HL-60/S4 (cell line): ENCODE measurements around the gene CEMIP.

Experiments
- in situ Hi-C: fragments of 300-500 bp; cut with MboI; formaldehyde crosslinking; loops from 2 replicates; pipeline ENCODE4 v1.14.3; 2022; ENCODE audit warnings: low sequenced_read_pairs

Gene CEMIP

GRCh38 chr15:80966431-80967197, 187.4 kb downstream of the CEMIP start:
- in situ Hi-C loops = no loop called here

GRCh38 chr15:80967451-80967850, 188.3 kb downstream of the CEMIP start:
- in situ Hi-C loops = no loop called here

GRCh38 chr15:80967991-80968510, 188.9 kb downstream of the CEMIP start:
- in situ Hi-C loops = no loop called here

GRCh38 chr15:80969316-80969715, 190.1 kb downstream of the CEMIP start:
- in situ Hi-C loops = no loop called here

GRCh38 chr15:80970018-80970657, 191.0 kb downstream of the CEMIP start:
- in situ Hi-C loops = loop anchor here (10.0 kb wide), 2 partner anchors 295 to 515 kb away; no protein-coding TSS in a partner anchor

- in situ Hi-C loops = loop anchor here (10.0 kb wide), 2 partner anchors 294 to 516 kb away; no protein-coding TSS in a partner anchor
Observed at GRCh38 chr15:80970658-80971057, 191.5 kb downstream of the CEMIP start.

GRCh38 chr15:80971143-80971542, 192.0 kb downstream of the CEMIP start:
- in situ Hi-C loops = loop anchor here (10.0 kb wide), 2 partner anchors 294 to 516 kb away; no protein-coding TSS in a partner anchor

GRCh38 chr15:80972276-80972675, 193.1 kb downstream of the CEMIP start:
- in situ Hi-C loops = loop anchor here (10.0 kb wide), 2 partner anchors 293 to 517 kb away; no protein-coding TSS in a partner anchor

- in situ Hi-C loops = loop anchor here (10.0 kb wide), 2 partner anchors 290 to 520 kb away; no protein-coding TSS in a partner anchor
Observed at GRCh38 chr15:80974914-80975313, 195.7 kb downstream of the CEMIP start.

GRCh38 chr15:80976851-80977250, 197.7 kb downstream of the CEMIP start:
- in situ Hi-C loops = loop anchor here (10.0 kb wide), 2 partner anchors 288 to 522 kb away; no protein-coding TSS in a partner anchor

GRCh38 chr15:80977627-80978036, 198.5 kb downstream of the CEMIP start:
- in situ Hi-C loops = loop anchor here (10.0 kb wide), 2 partner anchors 287 to 523 kb away; no protein-coding TSS in a partner anchor

GRCh38 chr15:80978685-80979329, 199.6 kb downstream of the CEMIP start:
- in situ Hi-C loops = loop anchor here (10.0 kb wide), 2 partner anchors 286 to 524 kb away; no protein-coding TSS in a partner anchor

- in situ Hi-C loops = loop anchor here (10.0 kb wide), 2 partner anchors 285 to 525 kb away; no protein-coding TSS in a partner anchor
Observed at GRCh38 chr15:80979538-80980200, 200.5 kb downstream of the CEMIP start.

GRCh38 chr15:80982205-80982604, 203.0 kb downstream of the CEMIP start:
- in situ Hi-C loops = no loop called here

GRCh38 chr15:80982839-80983238, 203.7 kb downstream of the CEMIP start:
- in situ Hi-C loops = no loop called here

- in situ Hi-C loops = no loop called here
Observed at GRCh38 chr15:80984856-80985255, 205.7 kb downstream of the CEMIP start.

- in situ Hi-C loops = no loop called here
Observed at GRCh38 chr15:80985981-80986380, 206.8 kb downstream of the CEMIP start.

- in situ Hi-C loops = no loop called here
Observed at GRCh38 chr15:80986487-80986886, 207.3 kb downstream of the CEMIP start.

- in situ Hi-C loops = no loop called here
Observed at GRCh38 chr15:80988148-80988796, 209.1 kb downstream of the CEMIP start.

GRCh38 chr15:80989081-80989517, 209.9 kb downstream of the CEMIP start:
- in situ Hi-C loops = no loop called here
